Head of caudate nucleus (tissue), 42 donors: ENCODE data around the gene APOLD1.
"Not testable (repeated sequence)": the region's sequence is repeated elsewhere in the genome, so short reads cannot be mapped to it uniquely, and the experiment has no call there.

Source experiments
- DNase-seq, 42 donors: peaks; one replicate each; pipeline versions ENCODE4 v3.0.0 to v3.0.0-alpha.2; 2020 to 2021; ENCODE audit warnings: mixed read lengths in 7 of 42
- intact Hi-C: fragments of 100-400 bp; cut with DNase I; formaldehyde crosslinking; loops from one replicate; pipeline ENCODE4 v1.15.0; 2022

The APOLD1 gene

DNA sequence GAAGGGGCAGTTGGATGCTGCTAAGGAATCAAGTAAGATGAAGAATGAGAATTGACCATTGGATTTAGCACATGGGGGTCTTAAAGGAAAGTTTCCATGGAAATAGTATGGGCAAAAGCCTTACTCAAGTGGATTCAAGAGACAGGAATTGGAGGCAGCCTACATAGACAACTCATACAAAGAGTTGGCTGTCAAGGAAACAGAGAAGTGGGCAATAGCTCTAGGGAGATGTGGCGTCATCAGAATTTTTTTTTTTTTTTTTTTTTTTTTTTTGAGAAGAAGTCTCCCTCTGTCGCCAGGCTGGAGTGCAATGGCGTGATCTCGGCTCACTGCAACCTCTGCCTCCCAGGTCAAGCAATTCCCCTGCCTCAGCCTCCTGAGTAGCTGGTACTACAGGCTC lies 16.2 kb downstream of the APOLD1 start:
- intact Hi-C loops, DNase-seq: not testable (repeated sequence)

DNA sequence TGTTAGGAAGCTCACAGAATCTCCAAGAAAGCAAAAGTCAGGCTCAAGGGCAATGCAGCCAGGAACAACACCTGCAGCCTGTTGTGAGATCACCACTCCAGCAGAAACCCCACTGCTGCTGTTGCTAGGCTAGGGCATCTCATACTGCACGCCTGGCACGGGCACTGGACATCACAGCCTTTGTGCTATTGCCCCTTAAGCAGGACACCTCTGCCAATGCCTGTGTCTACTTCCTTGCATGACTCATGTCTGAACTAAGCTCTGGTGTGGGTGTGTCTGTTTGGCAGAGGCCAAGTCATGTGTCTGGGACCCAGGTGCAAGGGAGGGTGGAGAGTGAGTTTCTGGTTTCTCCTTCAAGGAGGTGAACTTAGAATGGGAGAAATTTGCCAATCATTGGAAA lies 17.7 kb downstream of the APOLD1 start:
- intact Hi-C loops, result no loop called here
- peak in 31 of 42 donors; percentile 13 to 68 (median 44) for DNase-seq

DNA sequence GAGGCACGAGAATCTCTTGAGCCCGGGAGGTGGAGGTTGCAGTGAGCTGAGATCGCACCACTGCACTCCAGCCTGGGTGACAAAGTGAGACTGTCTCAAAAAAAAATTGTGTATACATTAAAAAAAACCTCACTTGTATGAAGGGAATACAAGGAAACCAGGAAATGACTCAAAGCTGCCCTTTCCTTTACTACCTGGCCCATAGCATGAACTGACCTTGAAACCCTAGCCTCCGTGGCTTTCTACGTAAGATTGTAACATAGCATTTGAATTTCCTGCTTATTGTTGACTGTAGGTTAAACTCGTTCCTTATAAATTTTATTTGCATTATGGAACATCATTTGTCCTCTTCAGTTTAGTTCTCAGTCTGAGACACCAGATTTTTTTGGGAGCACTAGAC lies 18.6 kb downstream of the APOLD1 start:
- no peak for DNase-seq
- intact Hi-C loops, result no loop called here

- no peak for DNase-seq
- intact Hi-C loops, result no loop called here
Observed at GRCh38 chr12:12804432-12804886, 19.0 kb downstream of the APOLD1 start.

GRCh38 chr12:12806784-12807516 lies 21.5 kb downstream of the APOLD1 start:
- intact Hi-C loops, result no loop called here
- no peak for DNase-seq

DNA sequence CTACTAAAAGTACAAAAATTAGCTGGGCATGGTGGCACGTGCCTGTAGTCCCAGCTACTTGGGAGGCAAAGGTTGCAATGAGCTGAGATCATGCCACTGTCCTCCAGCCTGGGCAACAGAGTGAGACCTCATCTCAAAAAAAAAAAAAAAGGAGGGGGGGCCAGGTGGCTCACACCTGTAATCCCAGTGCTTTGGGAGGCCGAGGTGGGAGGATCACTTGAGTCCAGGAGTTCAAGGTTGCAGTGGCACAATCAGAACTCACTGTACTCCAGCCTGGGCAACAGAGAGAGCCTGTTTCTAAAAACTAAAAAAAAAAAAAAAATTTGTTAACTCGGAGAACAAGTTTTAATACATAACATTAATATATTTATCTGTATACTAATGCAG lies 22.1 kb downstream of the APOLD1 start:
- intact Hi-C loops, DNase-seq: not testable (repeated sequence)

- peak in 8 of 42 donors; percentile 16 to 46 (median 26) for DNase-seq
- intact Hi-C loops, result no loop called here
Observed at GRCh38 chr12:12807970-12808702, 22.7 kb downstream of the APOLD1 start.

GRCh38 chr12:12810553-12811021 lies 25.1 kb downstream of the APOLD1 start:
- intact Hi-C loops, result loop anchor here (10.0 kb wide), 1 partner anchor 174 kb away; no protein-coding TSS in a partner anchor
- no peak for DNase-seq

DNA sequence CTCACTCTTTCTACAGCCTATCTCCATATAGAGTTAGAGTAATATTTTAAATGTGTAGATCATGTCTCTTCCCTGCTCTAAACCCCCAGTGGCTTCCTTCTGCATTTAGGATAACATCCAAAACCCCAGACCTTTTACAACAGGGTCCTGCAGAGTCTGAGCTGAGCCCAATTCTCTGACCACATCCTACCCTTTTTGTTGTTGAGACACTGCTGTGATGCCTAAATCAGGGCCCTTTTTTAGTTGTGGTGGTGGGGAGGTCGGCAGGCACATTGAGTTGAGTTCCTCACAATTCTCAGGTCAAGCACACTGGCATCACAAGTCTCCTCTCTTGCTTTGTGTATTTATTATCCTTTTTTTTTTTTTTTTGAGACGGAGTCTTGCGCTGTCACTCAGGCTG lies 25.9 kb downstream of the APOLD1 start:
- no peak for DNase-seq
- intact Hi-C loops, result loop anchor here (10.0 kb wide), 1 partner anchor 173 kb away; no protein-coding TSS in a partner anchor

- no peak for DNase-seq
- intact Hi-C loops, result loop anchor here (10.0 kb wide), 1 partner anchor 173 kb away; no protein-coding TSS in a partner anchor
Observed at GRCh38 chr12:12812174-12812573, 26.7 kb downstream of the APOLD1 start.

GRCh38 chr12:12812618-12813119 lies 27.2 kb downstream of the APOLD1 start:
- no peak for DNase-seq
- intact Hi-C loops, result loop anchor here (10.0 kb wide), 1 partner anchor 172 kb away; no protein-coding TSS in a partner anchor

DNA sequence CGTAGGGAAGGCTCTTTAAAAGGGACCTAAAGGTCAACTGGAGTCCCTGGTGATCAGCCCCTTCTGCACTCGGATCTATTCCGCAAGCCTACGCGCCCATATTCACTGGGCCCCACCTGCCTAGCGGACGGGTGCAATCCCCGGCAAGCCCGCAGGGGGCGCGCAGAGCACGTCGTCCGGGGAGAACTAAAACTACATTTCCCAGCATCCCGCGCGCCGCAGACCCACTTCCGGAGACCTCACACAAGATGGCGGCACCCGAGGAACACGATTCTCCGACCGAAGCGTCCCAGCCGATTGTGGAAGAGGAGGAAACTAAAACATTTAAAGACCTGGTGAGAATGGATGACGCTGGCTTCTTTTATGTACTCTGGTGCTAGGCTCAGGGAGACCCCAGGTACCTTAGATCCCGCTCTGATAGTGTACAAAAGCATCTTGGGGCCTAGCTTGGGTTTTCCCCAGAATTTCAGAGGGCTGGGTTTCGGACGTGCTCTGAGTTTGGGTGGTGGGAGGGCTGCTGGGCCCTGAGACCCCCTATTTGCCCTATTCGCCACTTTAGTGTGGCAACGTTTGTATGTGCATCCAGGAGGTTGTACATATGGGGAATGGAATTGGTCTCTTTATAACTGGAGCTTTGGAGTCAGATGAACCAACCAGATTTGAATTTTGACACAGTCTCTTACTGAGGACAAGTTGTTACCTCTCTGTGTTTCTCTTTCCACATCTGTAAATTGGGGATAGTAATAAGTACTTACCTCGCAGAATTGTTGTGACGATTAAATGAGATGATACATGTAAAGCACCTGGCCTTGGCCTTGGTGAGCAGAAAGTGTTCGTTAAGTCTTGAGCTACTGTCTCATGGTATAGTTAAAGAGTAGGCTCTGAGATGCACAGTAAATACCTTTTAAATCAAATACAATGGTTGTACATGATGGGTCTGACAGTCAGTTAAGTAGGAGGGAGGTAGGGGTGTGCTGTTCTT lies 28.0 kb downstream of the APOLD1 start, which contains the start of gene DDX47:
DDX47 (plus strand) TSS at position 227 of the 982 bp plus-strand sequence; CDS start at position 249, 22 bp downstream.
- intact Hi-C loops, result loop anchor here (10.0 kb wide), 1 partner anchor 171 kb away; no protein-coding TSS in a partner anchor
- peak; percentile 88 to 99 (median 96) for DNase-seq

GRCh38 chr12:12817616-12818015 lies 32.2 kb downstream of the APOLD1 start:
- intact Hi-C loops, result loop anchor here (10.0 kb wide), 1 partner anchor 167 kb away; no protein-coding TSS in a partner anchor
- no peak for DNase-seq

DNA sequence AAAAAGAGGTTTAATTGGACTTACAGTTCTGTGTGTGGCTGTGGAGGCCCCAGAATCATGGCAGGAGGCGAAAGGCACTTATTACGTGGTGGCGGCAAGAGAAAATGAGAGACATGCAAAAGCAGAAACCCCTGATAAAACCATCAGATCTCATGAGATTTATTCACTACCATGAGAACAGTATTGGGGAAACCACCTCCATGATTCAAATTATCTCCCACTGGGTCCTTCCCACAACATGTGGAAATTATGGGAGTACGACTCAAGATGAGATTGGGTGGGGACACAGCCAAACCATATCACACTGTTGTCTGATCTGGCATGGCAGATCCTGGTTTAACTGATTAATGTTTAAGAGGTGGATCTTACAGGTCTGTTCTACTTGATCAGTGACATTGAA lies 33.2 kb downstream of the APOLD1 start:
- intact Hi-C loops, result loop anchor here (10.0 kb wide), 1 partner anchor 166 kb away; no protein-coding TSS in a partner anchor

DNA sequence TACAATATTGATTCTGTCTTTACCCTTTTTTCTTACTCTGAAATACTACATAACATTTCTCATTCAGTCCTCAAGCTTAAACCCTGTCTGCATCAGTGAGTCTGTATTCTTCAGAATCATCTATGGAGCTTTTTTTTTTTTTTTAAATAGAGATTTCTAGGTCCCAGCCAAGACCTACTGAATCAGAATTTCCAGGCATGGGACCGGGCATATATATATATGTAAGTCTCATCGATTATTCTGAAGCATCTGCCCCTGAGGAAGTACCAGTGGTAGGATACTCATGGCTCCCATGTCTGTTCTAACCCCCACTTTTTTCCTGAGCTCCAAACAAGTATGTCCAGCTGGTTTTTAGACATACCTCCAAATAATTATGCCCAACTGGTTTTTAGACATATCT lies 33.8 kb downstream of the APOLD1 start:
- DNase-seq, result no peak
- intact Hi-C loops, result loop anchor here (10.0 kb wide), 1 partner anchor 166 kb away; no protein-coding TSS in a partner anchor

More for the DNA sequence above, 33.2 kb downstream of the APOLD1 start:
- no peak for DNase-seq

- intact Hi-C loops, result loop anchor here (10.0 kb wide), 1 partner anchor 165 kb away; no protein-coding TSS in a partner anchor
- no peak for DNase-seq
Observed at GRCh38 chr12:12819752-12820311, 34.4 kb downstream of the APOLD1 start.

DNA sequence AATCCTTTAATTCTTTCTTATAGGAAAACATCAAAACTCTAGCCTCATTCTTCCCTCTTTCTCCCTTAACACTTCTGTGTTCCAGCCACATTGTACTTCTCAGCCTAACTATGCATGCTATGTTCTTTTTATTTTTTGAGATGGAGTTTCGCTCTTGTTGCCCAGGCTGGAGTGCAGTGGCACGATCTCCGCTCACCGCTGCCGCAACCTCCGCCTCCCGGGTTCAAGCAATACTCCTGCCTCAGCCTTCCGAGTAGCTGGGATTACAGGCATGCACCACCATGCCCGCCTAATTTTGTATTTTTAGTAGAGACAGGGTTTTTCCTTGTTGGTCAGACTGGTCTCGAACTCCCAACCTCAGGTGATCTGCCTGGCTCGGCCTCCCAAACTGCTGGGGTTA lies 34.9 kb downstream of the APOLD1 start:
- intact Hi-C loops, DNase-seq: not testable (repeated sequence)

DNA sequence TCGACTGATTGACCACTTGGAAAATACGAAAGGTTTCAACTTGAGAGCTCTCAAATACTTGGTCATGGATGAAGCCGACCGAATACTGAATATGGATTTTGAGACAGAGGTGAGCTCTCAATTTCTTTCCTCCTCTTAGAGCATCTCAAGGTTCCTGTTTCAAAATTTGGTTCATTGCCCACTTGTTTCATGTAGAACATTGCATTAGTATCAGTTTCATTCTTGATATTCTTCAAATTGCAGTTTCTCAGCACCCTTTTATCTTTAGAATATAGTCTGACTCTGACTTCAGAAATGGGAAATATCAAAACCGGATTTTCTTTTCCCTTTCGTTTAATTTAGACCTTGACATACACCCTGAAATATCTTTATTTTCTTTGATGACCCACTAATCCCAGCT lies 36.5 kb downstream of the APOLD1 start:
- DNase-seq, result no peak
- intact Hi-C loops, result no loop called here
